SH-SY5Y (cell line): Measurements from ENCODE around the gene GULP1.

Experiments
- GATA2 ChIP-seq: IDR thresholded peaks from 2 replicates; pipeline ENCODE4 v1.6.1; 2011; ENCODE audit warnings: mild to moderate bottlenecking, low read depth, low read length
- GATA3 ChIP-seq: IDR thresholded peaks from 2 replicates; pipeline ENCODE4 v1.6.1; 2011; ENCODE audit warnings: low read depth, mild to moderate bottlenecking, low read length, moderate library complexity

Gene GULP1

DNA sequence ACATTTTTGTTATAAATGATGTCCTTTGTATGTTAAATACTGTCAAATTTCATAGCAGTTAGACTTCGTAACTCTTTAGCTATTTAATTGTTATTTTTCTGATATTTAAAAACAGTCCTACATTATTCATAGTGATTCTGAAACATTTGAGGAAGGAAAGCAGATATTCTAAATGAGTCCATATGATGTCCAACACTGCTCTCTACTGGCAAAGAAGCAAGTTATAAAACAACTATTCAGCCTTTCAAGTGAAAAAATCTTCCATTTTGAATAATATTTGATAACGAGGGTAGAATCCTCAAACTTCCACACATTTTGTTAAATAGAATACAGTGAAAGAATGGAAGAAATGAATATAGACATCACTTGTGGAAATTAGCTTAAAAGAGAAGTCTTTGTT is 220.8 kb downstream of the GULP1 start:
- TF ChIP-seq GATA2 (no peak), GATA3 (no peak)

- TF ChIP-seq GATA3 (peak; percentile 86), GATA2 (peak; percentile 76)
Observed at GRCh38 chr2:188515918-188516317, 224.2 kb downstream of the GULP1 start.

DNA sequence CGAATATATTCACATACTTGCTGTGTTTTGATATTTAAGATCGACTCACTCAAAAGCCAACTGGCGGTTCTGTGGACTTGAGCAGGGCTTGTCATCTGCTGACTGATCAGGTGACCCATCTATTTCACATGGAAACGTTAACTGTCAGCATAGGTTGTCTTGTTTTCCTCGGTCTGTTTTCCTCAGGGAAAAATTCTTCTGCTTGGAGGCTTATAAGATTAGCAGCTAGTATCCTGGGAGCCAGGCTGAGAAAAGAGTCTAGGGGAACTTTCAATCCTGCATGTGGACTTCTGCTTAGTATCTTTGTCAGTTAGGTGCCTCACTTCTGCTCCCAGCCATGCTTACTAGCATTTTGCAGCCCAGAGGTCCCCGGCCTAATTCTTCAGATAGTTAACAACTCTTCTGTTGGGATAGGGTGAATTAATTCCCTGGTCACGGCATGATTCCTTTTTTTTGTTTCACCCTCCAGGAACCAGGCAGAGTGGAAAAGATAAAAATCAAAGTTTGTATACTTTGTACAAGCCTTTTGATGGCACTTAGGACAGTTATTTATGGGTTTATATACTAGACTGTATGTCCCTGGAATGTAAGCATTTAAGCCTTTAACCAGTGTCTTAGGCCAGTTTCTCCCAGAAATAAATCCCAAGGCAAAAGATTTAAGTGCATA is 226.0 kb downstream of the GULP1 start:
- TF ChIP-seq GATA3 (no peak), GATA2 (no peak)

DNA sequence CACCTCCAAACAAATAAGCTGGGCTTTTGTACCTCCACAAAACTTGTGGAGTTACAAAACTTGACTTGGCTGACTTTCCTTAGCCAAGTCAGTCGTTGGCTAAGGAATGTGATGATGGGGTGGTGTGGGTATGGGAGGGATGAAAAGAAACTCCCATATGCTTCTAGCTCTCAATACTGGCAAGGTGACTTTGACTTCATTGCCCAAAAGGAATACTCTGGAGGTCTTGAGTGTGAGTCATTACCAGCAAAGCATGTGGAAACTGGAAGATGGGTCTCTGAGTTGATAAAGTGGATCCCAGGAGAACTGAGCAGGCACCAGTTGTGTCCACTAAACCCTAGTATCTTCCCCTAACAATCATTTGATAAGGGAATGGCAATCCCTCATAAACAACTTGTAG is 226.7 kb downstream of the GULP1 start:
- TF ChIP-seq GATA3 (no peak), GATA2 (no peak)

- TF ChIP-seq GATA3 (no peak), GATA2 (no peak)
Observed at GRCh38 chr2:188519136-188519535, 227.5 kb downstream of the GULP1 start.

GRCh38 chr2:188522517-188522916 is 230.8 kb downstream of the GULP1 start:
- TF ChIP-seq GATA3: no peak
- TF ChIP-seq GATA2: no peak

DNA sequence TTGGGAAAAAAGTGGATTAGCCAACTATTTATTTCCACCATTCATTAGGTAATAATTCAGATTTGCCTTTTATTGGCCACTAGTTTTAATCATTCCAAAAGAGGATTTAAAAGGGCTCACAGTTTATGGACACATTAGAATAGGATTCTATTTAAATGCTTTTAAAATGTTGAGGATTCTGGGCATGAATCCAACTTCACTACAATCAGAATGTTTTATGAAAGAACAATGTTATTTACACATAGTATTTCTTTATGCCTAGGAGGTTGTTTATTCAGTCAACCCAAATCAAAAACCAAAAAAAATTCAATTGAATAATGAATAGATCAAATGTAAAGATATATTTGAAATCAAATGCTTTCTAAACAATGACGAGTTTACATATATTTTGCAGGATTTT is 232.2 kb downstream of the GULP1 start:
- TF ChIP-seq GATA3 (no peak), GATA2 (no peak)

GRCh38 chr2:188524519-188525113 is 232.9 kb downstream of the GULP1 start:
- no peak for TF ChIP-seq GATA3
- TF ChIP-seq GATA2: no peak

DNA sequence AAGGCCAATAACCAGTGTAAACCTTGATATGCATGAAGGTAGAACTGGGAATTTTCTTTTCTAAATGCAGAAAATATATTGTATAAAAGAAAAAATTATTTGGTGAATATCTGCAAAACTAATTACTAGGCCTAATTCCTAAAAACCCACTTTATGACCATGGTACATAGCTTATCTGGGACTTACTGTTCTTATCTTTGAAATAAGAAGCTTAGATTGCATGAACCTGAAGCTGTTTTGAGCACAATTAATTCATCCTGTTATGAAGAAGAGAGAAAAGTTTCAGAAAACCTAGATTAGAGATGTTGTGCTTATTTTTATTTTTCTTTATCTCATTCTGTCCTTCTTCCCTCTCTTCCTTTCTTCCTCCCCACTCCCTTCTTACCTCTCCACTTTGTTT is 235.0 kb downstream of the GULP1 start:
- TF ChIP-seq GATA3 (no peak), GATA2 (no peak)

DNA sequence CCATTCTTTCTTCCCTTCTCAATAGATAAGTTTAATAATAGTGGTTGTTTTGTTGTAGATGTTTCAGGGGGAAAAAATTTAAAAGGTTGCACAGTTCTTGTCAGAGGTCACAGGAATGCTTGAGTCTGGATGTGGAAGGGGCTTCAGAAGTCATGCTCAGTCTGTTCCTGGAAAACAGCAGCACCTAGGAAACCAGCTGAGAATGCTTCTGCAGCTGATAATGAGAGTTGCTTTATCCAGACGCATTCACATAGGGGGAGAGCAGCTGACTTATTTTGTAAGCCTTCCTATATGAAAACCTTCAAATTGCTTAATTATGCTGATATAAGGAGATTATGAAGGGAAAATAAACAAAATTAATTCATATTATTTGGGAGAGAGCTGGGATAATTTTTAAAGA is 235.5 kb downstream of the GULP1 start:
- TF ChIP-seq GATA3: no peak
- no peak for TF ChIP-seq GATA2

- no peak for TF ChIP-seq GATA3
- no peak for TF ChIP-seq GATA2
Observed at GRCh38 chr2:188527581-188527993, 235.9 kb downstream of the GULP1 start.

- TF ChIP-seq GATA3: no peak
- no peak for TF ChIP-seq GATA2
Observed at GRCh38 chr2:188529710-188530109, 238.0 kb downstream of the GULP1 start.

DNA sequence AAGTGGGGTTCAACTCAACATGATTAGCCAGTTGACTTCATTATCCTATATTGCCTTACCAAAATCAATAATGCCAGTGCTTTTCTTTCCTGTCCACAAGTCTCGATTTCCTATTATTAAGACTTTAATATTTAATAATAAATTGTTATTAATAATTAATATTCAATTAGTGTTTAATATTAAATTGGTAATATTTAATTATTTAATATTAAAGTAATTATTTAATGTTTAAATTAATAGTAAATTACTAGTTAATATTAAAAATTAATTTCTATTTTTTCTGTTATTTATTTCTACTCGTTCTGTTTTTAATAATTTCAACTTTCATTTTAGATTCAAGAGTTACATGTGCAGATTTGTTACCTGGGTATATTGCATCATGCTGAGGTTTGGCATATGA is 243.2 kb downstream of the GULP1 start:
- no peak for TF ChIP-seq GATA2

- no peak for TF ChIP-seq GATA2
- TF ChIP-seq GATA3: no peak
Observed at GRCh38 chr2:188551671-188552070, 260.0 kb downstream of the GULP1 start.

DNA sequence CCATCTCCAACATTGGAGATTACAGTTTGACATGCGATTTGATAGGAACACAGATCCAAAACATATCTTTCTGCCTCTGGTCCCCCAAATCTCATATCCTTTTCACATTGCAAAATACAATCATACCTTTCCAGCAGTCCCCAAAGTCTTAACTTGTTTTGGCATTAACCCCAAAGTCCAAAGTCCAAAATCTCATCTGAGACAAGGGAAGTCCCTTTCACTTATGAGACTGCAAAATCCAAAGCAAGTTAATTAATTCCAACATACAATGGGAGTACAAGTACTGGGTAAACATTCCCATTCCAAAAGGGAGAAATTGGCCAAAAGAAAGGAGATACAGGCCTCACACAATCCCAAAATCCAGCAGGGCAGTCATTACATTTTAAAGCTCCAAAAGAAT is 265.4 kb downstream of the GULP1 start:
- TF ChIP-seq GATA2 (no peak), GATA3 (no peak)

- TF ChIP-seq GATA2 (no peak), GATA3 (no peak)
Observed at GRCh38 chr2:188561473-188561979, 269.9 kb downstream of the GULP1 start.
